HG02610 (cell line): ENCODE measurements around the gene CERS1.

Experiments
- ATAC-seq: cut with Tn5 transposase; IDR thresholded peaks from one replicate; pipeline ENCODE4 v1.9.1; 2021; ENCODE audit warnings: mild to moderate bottlenecking, moderate library complexity; ENCODE audit not compliant: unreplicated experiment

CERS1 gene

GRCh38 chr19:18899624-18900560 lies 3.9 kb upstream of the CERS1 start:
- no peak for ATAC-seq

- no peak for ATAC-seq
Measured at GRCh38 chr19:18898607-18899408, 2.9 kb upstream of the CERS1 start.

GRCh38 chr19:18898081-18898606 lies 2.2 kb upstream of the CERS1 start:
- ATAC-seq: no peak

GRCh38 chr19:18897094-18898029 lies 1.4 kb upstream of the CERS1 start:
- no peak for ATAC-seq

- ATAC-seq: no peak
Measured at GRCh38 chr19:18896421-18896841, 473 bp upstream of the CERS1 start.

GRCh38 chr19:18895038-18895823 lies 727 bp downstream of the CERS1 start:
- no peak for ATAC-seq

GRCh38 chr19:18894254-18895037 lies 1.5 kb downstream of the CERS1 start:
- ATAC-seq: no peak

- ATAC-seq: no peak
Measured at GRCh38 chr19:18893587-18894253, 2.2 kb downstream of the CERS1 start.

- no peak for ATAC-seq
Measured at GRCh38 chr19:18889949-18890745, 5.8 kb downstream of the CERS1 start.

- ATAC-seq: no peak
Measured at GRCh38 chr19:18886972-18887371, 9.0 kb downstream of the CERS1 start.

GRCh38 chr19:18883526-18884304 lies 12.2 kb downstream of the CERS1 start:
- no peak for ATAC-seq

GRCh38 chr19:18881491-18881890 lies 14.5 kb downstream of the CERS1 start:
- ATAC-seq: no peak

- no peak for ATAC-seq
Measured at GRCh38 chr19:18879579-18880373, 16.2 kb downstream of the CERS1 start.

- ATAC-seq: no peak
Measured at GRCh38 chr19:18878858-18879578, 16.9 kb downstream of the CERS1 start.

GRCh38 chr19:18878058-18878797 lies 17.7 kb downstream of the CERS1 start:
- no peak for ATAC-seq
